Measurements from ENCODE around the gene HDC. TPM values are rescaled to one million over a fixed set of nuclear protein-coding genes. Genes with fewer than 3 reads are reported as not detected.

Gene HDC
- total and polyA plus RNA-seq, 2 experiments from 2014 or later, result not detected

GRCh38 chr15:50225938-50226337 is 39.6 kb downstream of the HDC start:
- H3K9me2 ChIP-seq (replicated peaks; ENCODE audit: insufficient read depth), result no peaks in the 10 kb centered on the region
- no peak overlapping the region for H2AFZ ChIP-seq
- H3K27me3 ChIP-seq, result no peaks in the 10 kb centered on the region
- H3K79me2 ChIP-seq, result no peaks in the 10 kb centered on the region
- no peak for DNase-seq (ENCODE audit: low spot score)
- H3K36me3 ChIP-seq (replicated peaks; ENCODE audit: insufficient read depth, low read depth), result no peaks in the 10 kb centered on the region
- TF ChIP-seq EZH2 (IDR thresholded peaks at IDR 0.05; ENCODE audit: borderline replicate concordance), result no peak
- no peak for TF ChIP-seq EZH2phosphoT487 (IDR thresholded peaks at IDR 0.05; ENCODE audit: low read depth, severe bottlenecking, unreplicated experiment)
- TF ChIP-seq, protein P1, sequence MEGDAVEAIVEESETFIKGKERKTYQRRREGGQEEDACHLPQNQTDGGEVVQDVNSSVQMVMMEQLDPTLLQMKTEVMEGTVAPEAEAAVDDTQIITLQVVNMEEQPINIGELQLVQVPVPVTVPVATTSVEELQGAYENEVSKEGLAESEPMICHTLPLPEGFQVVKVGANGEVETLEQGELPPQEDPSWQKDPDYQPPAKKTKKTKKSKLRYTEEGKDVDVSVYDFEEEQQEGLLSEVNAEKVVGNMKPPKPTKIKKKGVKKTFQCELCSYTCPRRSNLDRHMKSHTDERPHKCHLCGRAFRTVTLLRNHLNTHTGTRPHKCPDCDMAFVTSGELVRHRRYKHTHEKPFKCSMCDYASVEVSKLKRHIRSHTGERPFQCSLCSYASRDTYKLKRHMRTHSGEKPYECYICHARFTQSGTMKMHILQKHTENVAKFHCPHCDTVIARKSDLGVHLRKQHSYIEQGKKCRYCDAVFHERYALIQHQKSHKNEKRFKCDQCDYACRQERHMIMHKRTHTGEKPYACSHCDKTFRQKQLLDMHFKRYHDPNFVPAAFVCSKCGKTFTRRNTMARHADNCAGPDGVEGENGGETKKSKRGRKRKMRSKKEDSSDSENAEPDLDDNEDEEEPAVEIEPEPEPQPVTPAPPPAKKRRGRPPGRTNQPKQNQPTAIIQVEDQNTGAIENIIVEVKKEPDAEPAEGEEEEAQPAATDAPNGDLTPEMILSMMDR (IDR thresholded peaks at IDR 0.05; ENCODE audit: poor library complexity), result no peak
- H3K4me2 ChIP-seq, result no peak overlapping the region
- no peaks in the 10 kb centered on the region for H3K9me3 ChIP-seq (ENCODE audit: low read depth)
- H4K20me1 ChIP-seq (ENCODE audit: insufficient read depth, poor library complexity, severe bottlenecking), result no peaks in the 10 kb centered on the region
- H3K27ac ChIP-seq, result peak overlapping the region; percentile 48
- 71% methylated on average over 3 of the region's 3 CpGs for WGBS (ENCODE audit: low lambda C conversion rate, missing lambda C conversion rate)
- no peak overlapping the region for H3K4me3 ChIP-seq
- peaks cover 5% of the 10 kb centered on the region for H3K4me1 ChIP-seq (ENCODE audit: insufficient read depth)

DNA sequence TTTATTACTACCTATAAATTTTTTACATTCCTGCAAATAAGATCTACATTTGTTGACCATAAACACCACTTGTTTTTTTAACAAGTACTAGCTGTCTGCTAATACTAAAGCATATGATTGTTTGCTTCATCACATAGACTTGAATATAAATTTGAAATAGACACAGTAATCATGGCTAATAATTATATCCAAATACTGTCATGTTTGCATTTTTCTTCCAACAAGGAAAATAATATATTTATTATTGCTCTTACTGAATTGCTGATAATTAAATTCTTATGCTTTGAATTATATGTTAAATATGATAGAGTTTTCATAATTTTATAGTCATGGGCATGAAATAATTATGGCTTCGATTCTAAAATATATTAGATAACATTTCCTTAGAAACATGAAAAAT is 40.5 kb downstream of the HDC start:
- no peaks in the 10 kb centered on the region for H3K36me3 ChIP-seq (replicated peaks; ENCODE audit: insufficient read depth, low read depth)
- no peak overlapping the region for H3K4me3 ChIP-seq
- 93% methylated on average over 1 of the region's 1 CpG for WGBS (ENCODE audit: low lambda C conversion rate, missing lambda C conversion rate)
- no peaks in the 10 kb centered on the region for H3K9me2 ChIP-seq (replicated peaks; ENCODE audit: insufficient read depth)
- no peak overlapping the region for H3K4me2 ChIP-seq
- H3K27me3 ChIP-seq, result no peaks in the 10 kb centered on the region
- TF ChIP-seq EZH2phosphoT487 (IDR thresholded peaks at IDR 0.05; ENCODE audit: low read depth, severe bottlenecking, unreplicated experiment) (no peak), EZH2 (IDR thresholded peaks at IDR 0.05; ENCODE audit: borderline replicate concordance) (no peak)
- TF ChIP-seq, protein P1 (IDR thresholded peaks at IDR 0.05; ENCODE audit: poor library complexity), result no peak
- no peaks in the 10 kb centered on the region for H3K79me2 ChIP-seq
- no peak overlapping the region for H3K27ac ChIP-seq
- no peaks in the 10 kb centered on the region for H3K9me3 ChIP-seq (ENCODE audit: low read depth)
- peaks cover 5% of the 10 kb centered on the region for H3K4me1 ChIP-seq (ENCODE audit: insufficient read depth)
- no peak for DNase-seq (ENCODE audit: low spot score)
- no peak overlapping the region for H2AFZ ChIP-seq
- H4K20me1 ChIP-seq (ENCODE audit: insufficient read depth, poor library complexity, severe bottlenecking), result no peaks in the 10 kb centered on the region

- H2AFZ ChIP-seq, result no peak overlapping the region
- H3K4me2 ChIP-seq, result no peak overlapping the region
- DNase-seq (ENCODE audit: low spot score), result no peak
- 82% methylated on average over 5 of the region's 5 CpGs for WGBS (ENCODE audit: low lambda C conversion rate, missing lambda C conversion rate)
- H4K20me1 ChIP-seq (ENCODE audit: insufficient read depth, poor library complexity, severe bottlenecking), result no peaks in the 10 kb centered on the region
- H3K79me2 ChIP-seq, result no peaks in the 10 kb centered on the region
- peaks cover 5% of the 10 kb centered on the region for H3K4me1 ChIP-seq (ENCODE audit: insufficient read depth)
- no peak overlapping the region for H3K27ac ChIP-seq
- no peaks in the 10 kb centered on the region for H3K36me3 ChIP-seq (replicated peaks; ENCODE audit: insufficient read depth, low read depth)
- H3K4me3 ChIP-seq, result no peak overlapping the region
- no peaks in the 10 kb centered on the region for H3K9me2 ChIP-seq (replicated peaks; ENCODE audit: insufficient read depth)
- no peaks in the 10 kb centered on the region for H3K9me3 ChIP-seq (ENCODE audit: low read depth)
- TF ChIP-seq EZH2 (IDR thresholded peaks at IDR 0.05; ENCODE audit: borderline replicate concordance), result no peak
- TF ChIP-seq EZH2phosphoT487 (IDR thresholded peaks at IDR 0.05; ENCODE audit: low read depth, severe bottlenecking, unreplicated experiment), result no peak
- TF ChIP-seq, protein P1 (IDR thresholded peaks at IDR 0.05; ENCODE audit: poor library complexity), result no peak
- no peaks in the 10 kb centered on the region for H3K27me3 ChIP-seq
Observed at GRCh38 chr15:50224606-50225005, 40.9 kb downstream of the HDC start.

DNA sequence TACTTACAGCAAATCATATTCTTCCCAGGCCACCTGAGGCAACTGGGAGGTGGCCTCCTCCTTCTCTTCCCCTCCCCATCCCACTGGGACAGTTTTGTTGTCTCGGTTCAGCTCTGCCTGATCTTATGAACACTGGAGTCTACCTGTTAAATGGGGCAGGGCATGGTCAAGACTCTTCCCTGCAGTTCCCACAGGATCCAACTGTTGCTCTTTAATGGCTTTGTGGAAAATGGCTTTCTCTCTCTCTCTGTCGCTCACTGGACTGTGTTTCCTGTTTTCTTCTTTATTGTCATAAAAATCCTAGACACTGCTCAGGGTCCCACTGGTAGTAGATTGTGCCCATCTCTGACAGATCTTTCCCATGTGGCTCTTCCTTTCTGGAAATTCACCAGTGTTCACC is 43.3 kb downstream of the HDC start:
- Histone ChIP-seq H3K79me2 (no peaks in the 10 kb centered on the region), H3K4me3 (no peak overlapping the region), H4K20me1 (ENCODE audit: insufficient read depth, poor library complexity, severe bottlenecking) (no peaks in the 10 kb centered on the region), H3K9me2 (replicated peaks; ENCODE audit: insufficient read depth) (no peaks in the 10 kb centered on the region), H3K4me1 (ENCODE audit: insufficient read depth) (peaks cover 5% of the 10 kb centered on the region), H2AFZ (no peak overlapping the region), H3K9me3 (ENCODE audit: low read depth) (no peaks in the 10 kb centered on the region), H3K4me2 (no peak overlapping the region), H3K36me3 (replicated peaks; ENCODE audit: insufficient read depth, low read depth) (no peaks in the 10 kb centered on the region), H3K27me3 (no peaks in the 10 kb centered on the region), H3K27ac (no peak overlapping the region)
- TF ChIP-seq EZH2 (IDR thresholded peaks at IDR 0.05; ENCODE audit: borderline replicate concordance) (no peak), EZH2phosphoT487 (IDR thresholded peaks at IDR 0.05; ENCODE audit: low read depth, severe bottlenecking, unreplicated experiment) (no peak)
- TF ChIP-seq, protein P1 (IDR thresholded peaks at IDR 0.05; ENCODE audit: poor library complexity), result no peak
- WGBS (ENCODE audit: low lambda C conversion rate, missing lambda C conversion rate), result 80% methylated on average over 2 of the region's 2 CpGs
- no peak for DNase-seq (ENCODE audit: low spot score)

All from hepatocyte (in vitro differentiated cells).